GM19043 (cell line): ENCODE measurements around the gene SPIRE2.
A peak's percentile ranks its signal among the peaks of the same experiment; 100 is the strongest.
"Not testable (repeated sequence)": the region's sequence is repeated elsewhere in the genome, so short reads cannot be mapped to it uniquely, and the experiment has no call there.

Experiments
- ATAC-seq: cut with Tn5 transposase; IDR thresholded peaks from one replicate; pipeline ENCODE4 v1.9.1; 2021; ENCODE audit warnings: low read depth; ENCODE audit not compliant: unreplicated experiment

SPIRE2 gene

DNA sequence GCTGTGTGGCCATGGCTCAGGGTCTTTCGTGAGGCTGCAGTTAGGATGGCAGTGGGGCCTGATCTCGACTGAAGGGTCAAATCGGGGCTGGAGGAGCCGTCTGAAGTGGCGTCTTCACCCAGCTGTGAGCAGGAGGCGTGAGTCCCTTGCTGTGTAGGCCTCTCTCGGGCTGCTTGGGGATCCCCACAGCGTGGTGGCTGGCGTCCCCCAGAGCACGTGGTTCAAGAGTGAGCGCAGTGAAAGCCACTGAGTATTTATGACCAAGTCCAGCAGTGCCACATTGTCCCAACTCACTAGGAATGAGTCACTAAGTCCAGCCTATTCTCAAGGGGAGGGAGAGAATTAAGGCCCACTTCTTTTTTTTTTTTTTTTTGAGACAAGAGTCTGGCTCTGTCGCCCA lies 33.4 kb downstream of the SPIRE2 start:
- ATAC-seq = no peak

- no peak for ATAC-seq
These were observed 34.5 kb downstream of the SPIRE2 start for GRCh38 chr16:89862732-89863131.

DNA sequence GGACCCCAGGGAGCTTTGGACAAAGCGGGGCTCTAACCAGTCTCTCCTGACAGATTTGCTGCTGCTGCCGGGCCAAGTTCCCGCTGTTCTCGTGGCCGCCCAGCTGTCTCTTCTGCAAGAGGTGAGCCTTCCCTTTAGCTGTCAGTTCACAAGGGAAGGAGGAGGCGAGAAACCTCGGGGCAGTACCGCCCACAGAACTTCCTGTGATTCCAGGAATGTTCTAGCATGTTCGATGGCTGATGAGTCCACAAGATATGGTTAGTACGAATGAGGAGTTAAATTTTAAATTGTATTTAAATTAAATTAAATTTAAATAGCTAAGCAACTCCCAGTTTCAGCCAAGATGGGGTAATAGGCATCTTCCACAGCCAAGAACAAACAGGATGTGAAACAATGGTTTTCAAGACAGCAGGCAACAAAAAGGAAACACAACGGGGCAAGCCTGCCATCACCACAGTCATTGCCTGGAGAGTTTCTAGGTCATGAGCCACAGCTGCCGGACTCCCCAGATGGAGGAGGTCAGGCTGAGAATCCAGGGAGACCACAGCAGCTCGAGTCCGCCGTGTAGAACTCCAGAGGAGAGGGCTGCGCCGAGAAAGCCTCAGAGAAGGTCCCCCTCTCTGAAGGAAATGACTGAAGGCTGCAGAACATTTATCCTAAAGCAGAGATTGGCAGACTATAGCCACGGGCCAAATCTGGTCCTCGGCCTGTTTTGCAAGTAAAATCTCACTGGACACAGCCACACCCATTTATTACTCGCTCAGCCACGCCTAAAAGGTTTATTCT lies 35.7 kb downstream of the SPIRE2 start:
- ATAC-seq = peak; percentile 65

DNA sequence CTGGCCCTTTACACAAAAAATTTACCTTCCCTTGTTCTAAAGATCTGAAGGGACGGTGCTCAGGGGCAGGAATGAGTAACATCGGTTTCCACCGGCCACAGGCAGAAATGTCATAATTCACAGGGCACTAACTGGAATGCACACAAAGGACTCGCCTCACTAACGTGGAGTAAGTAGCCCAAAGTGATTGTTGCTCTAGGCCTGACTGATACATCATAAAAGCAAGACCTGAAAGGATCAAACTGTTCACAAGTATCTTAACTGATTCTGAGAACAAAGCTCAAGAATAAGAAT lies 36.2 kb downstream of the SPIRE2 start:
- no peak for ATAC-seq

DNA sequence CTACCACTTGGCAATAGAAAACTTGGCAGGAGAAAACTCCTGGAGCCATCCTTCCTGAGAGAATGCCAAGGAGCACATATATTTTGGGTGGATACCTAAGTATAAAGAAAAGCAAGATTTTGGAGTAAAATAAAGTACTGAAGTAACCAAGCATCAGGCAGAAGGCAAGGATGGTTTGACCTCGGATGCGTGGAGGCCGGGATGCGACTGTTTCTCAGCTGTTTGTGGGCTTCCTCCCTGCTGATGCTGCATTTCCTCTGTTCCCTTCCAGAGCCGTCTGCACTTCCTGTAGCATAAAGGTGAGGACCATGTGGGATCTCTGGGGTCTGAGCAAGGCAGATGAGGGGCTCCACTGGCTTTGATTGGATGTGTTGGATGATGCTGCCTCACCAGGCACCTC lies 39.6 kb downstream of the SPIRE2 start:
- ATAC-seq = no peak

DNA sequence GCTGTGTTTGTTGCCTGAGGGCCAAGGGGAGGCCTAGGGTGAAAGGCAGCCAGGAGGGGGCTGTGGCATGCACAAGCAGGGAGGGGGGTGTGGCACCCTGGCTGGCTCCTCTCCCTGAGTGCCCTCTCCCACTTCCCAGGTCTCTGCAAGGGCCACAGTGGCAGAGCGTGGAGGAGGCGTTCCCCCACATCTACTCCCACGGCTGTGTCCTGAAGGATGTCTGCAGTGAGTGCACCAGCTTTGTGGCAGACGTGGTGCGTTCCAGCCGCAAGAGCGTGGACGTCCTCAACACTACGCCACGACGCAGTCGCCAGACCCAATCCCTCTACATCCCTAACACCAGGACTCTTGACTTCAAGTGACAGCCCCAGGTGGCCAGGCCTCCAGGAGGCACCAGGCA lies 41.6 kb downstream of the SPIRE2 start:
- no peak for ATAC-seq

DNA sequence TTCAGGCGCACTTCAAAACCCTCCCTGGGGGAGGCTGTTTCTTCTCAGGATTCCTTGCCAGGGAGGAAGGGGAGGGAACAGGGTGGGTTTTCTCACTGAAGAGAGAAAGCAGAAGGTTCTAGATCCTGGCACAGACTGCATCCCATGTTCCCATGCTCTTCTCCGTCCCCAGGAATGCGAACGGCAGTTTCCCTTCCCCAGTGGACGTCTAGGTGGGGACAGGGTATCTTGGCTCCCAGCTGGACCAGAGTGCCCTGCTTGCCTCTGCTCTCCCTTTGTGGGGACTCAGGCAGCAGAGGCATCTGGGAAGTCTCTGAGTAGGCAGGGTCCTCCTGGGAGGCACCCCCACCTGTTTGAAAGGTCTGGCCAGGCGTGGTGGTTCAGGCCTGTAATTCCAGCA lies 42.2 kb downstream of the SPIRE2 start:
- ATAC-seq = no peak

DNA sequence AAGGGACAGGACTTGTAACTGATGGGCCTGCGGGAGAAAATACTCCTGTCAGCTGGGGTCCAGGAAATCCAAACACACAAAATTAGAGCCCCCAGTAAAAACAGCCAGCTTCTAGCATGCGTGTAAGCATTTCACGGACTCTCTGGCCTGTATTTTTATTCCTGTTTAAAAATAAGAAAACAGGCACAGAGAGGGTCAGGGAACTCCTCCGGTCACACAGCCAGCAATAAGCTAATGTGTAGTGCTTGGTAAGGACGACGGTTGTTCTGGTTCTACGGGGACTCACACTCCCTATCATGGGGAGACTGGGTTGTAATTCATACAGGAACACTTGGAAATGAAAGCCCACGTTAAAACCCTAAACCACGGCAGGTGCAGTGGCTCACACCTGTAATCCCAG lies 43.6 kb downstream of the SPIRE2 start:
- no peak for ATAC-seq

DNA sequence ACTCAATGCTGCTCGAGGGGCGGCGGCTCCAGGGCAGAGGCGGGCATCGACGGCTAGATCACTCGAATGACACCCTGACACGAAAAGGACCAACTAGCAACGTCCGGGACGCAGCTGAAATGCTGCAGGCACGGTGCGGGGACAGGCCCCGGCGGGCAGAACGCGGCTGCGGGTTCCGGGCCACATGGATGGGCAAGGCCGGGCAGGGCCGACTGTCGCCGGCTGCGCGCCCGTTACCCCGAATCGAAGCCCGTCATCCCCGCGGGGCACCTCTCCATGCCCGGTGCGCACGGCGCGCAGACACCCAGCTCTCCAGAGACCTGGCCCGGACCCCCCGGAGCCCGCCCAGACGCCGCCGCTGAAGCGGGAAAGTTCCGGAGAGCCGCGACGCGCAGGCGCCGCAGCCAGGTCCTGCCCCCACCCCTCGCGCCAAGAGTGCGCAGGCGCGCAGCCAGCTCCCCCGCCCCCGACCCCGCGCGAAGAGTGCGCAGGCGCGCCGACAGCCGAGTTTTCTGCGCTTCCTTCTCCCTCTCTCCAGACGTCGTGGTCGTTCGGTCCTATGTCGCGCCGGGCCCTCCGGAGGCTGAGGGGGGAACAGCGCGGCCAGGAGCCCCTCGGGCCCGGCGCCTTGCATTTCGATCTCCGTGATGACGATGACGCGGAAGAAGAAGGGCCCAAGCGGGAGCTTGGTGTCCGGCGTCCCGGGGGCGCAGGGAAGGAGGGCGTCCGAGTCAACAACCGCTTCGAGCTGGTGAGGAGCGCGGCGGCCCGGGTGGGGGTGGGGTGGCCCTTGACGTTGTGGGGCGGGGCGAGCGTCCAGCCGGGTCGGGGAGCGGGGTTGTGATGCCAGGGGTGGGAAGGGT lies 45.1 kb downstream of the SPIRE2 start, which contains the start of gene TCF25:
TCF25 (plus strand) TSS at position 484 of the 863 bp plus-strand sequence; CDS start at position 560, 76 bp downstream.
- peak; percentile 37 for ATAC-seq

DNA sequence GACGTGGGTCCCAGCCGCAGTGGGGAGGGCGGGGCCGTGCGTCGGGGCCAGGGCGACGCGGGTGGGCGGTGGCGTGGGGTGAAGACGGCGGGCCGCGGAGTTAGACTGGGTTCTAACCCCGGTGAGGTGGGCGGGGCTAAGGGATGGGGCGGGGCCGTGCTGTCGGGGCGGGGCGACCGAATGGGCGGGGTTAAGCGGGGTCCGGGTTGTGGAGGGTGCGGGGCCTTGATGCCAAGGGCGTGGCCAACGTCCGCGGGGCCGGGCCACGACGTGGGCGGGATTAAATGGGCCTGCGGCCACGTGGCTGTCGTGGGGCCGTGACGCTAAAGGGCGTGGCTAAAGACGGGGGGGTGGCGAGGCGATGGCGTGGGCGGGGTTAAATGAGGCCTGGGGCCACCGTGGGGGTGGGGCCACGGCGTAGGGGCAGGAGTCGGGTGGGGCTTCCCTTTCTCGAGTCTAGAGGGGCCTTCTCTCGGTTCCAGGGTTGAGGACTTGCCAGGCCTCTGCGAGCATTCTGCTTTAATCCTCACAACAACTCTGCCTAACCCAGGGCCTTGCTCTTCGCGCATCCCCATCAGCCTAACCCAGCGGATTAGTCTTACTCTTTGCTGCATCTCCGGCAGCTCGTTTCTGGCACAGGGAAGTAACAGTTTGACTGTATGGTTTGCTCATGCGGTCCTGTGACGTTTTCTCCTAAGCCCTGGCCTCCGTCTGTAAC lies 45.9 kb downstream of the SPIRE2 start:
- peak; percentile 57 for ATAC-seq

GRCh38 chr16:89879123-89879522 lies 50.8 kb downstream of the SPIRE2 start:
- not testable (repeated sequence) for ATAC-seq

- ATAC-seq = no peak
These were observed 52.4 kb downstream of the SPIRE2 start for GRCh38 chr16:89880477-89881367.

GRCh38 chr16:89881368-89881730 lies 53.1 kb downstream of the SPIRE2 start:
- ATAC-seq = no peak

- no peak for ATAC-seq
These were observed 55.2 kb downstream of the SPIRE2 start for GRCh38 chr16:89883346-89884040.

GRCh38 chr16:89884041-89884421 lies 55.8 kb downstream of the SPIRE2 start:
- no peak for ATAC-seq

DNA sequence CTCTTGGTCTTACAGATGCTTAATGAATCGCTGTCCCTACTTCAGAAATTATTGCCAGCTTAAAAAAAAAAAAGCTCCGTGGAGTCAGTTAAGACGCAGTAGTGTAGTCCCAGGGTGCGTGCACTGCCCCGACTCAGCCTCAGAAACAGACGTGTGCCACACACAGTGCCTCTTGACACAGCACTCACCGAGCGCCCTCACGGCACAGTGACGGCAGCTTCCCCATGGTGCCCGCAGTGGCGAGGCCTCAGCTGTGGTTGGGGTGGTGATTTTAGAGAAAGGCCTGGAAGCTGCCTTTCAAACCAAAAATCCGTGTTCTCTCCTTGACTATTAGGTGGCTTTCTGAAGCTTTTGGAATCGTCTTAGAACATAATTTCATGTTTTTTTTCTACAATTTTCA lies 59.0 kb downstream of the SPIRE2 start:
- no peak for ATAC-seq

DNA sequence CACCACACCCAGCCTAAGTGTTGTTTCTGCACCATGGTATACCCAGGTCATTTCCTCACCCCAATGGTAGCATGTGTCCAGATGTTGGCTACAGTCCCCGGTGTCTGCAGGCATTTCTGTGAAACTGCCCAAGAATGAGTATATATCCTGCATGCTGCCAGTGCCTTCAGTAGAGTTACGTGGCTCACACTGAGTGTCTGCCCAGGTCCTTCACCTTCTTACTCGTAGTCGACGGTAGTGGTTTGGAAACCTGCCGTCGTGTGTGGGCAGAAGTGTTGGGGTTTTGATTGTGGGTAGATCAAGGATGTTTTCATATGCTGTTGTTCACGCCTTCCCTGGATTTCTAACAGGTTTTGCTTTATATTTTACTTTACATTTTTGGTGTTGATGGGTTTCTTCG lies 61.9 kb downstream of the SPIRE2 start:
- ATAC-seq = no peak

- no peak for ATAC-seq
These were observed 62.8 kb downstream of the SPIRE2 start for GRCh38 chr16:89890886-89891657.

- no peak for ATAC-seq
These were observed 63.9 kb downstream of the SPIRE2 start for GRCh38 chr16:89892055-89892630.
